Uterus (tissue), 4 donors: ENCODE data around the gene PRKN. TPM values are rescaled to one million over a fixed set of nuclear protein-coding genes. Genes with fewer than 3 reads are reported as not detected.

Source experiments
- DNase-seq, 2 donors: peaks; one replicate each; pipeline ENCODE4 v3.0.0-alpha.2; 2019 to 2020
- H3K27ac ChIP-seq, 2 donors: fragments of 200-600 bp; sonication (generic); 1 replicate in 1 of 2; 2 replicates in 1 of 2; pipeline ENCODE4 v1.5.1; 2016 to 2018
- H3K27me3 ChIP-seq, 2 donors: fragments of 200-600 bp; sonication (generic); one replicate each; pipeline ENCODE4 v1.5.1; 2018 to 2019; ENCODE audit warnings: control low read depth in 1 of 2
- H3K36me3 ChIP-seq, 2 donors: fragments of 200-600 bp; sonication (generic); one replicate each; pipeline ENCODE4 v1.5.1; 2019; ENCODE audit warnings: control low read depth in 1 of 2
- H3K4me1 ChIP-seq, 2 donors: fragments of 200-600 bp; sonication (generic); one replicate each; pipeline ENCODE4 v1.5.1; 2018 to 2019; ENCODE audit warnings: control low read depth in 1 of 2
- H3K4me3 ChIP-seq, 2 donors: fragments of 200-600 bp; sonication (generic); 1 replicate in 1 of 2; 2 replicates in 1 of 2; pipeline ENCODE4 v1.5.1; 2018 to 2019; ENCODE audit warnings: mild to moderate bottlenecking in 1 of 2
- H3K9me3 ChIP-seq, 2 donors: fragments of 200-600 bp; sonication (generic); one replicate each; pipeline ENCODE4 v1.5.1; 2019; ENCODE audit warnings: control low read depth in 1 of 2
- CTCF ChIP-seq, 4 experiments: fragments of 200-600 bp in 2 of 4; fragments of 450-650 bp in 2 of 4; sonication (generic) in 2 of 4; IDR thresholded peaks; one replicate each; pipeline ENCODE4 v1.5.1; 2016 to 2019; ENCODE audit warnings: antibody characterized with exemption in 4 of 4, mild to moderate bottlenecking in 2 of 4, moderate library complexity in 1 of 4
- POLR2A ChIP-seq, 2 donors: fragments of 450-650 bp; IDR thresholded peaks; one replicate each; pipeline ENCODE4 v1.6.1; 2016; ENCODE audit warnings: antibody characterized with exemption in 2 of 2, mild to moderate bottlenecking in 1 of 2, moderate library complexity in 1 of 2
- intact Hi-C: fragments of 100-400 bp; cut with DNase I; formaldehyde crosslinking; loops from one replicate; pipeline ENCODE4 v1.15.1; 2023; ENCODE audit warnings: low total_unique reads
- total RNA-seq, 4 donors: library from RNA; depleted of rRNA in 3 of 4; stranded (reverse); fragments of >200 nt in 3 of 4; gene quantifications; one replicate each; pipeline versions ENCODE4 v1.1.0 to v1.2.4, GENCODE V29; 2014 to 2023
- donor health status: DM: yes; HTN: yes; CAD: no.

The PRKN gene
- total RNA-seq, 4 donors from 2014 or later = 10.2 to 21.3 (median 13.1) TPM

DNA sequence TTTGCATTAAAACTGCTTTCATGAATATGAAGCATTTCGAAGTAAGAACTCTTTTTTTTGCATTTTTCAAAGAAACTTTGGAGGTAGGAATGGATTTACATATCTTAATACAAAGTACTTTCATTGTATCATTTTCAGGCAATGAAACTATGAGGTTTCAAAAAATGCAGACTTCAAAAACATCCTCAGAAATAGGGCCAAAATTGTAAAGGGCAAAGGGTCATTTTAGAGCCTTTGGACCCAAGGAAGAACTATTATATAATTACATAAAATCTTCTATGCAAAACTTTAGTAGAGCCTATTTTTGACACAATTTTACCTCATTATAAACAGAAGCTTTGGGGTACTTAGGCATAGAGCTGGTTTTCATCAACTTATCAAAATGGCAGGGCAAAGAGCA is 4.9 kb downstream of the PRKN start:
- no peak for TF ChIP-seq POLR2A (IDR thresholded peaks at IDR 0.05)
- TF ChIP-seq CTCF (IDR thresholded peaks at IDR 0.05) = no peak
- H3K27ac ChIP-seq = no peak overlapping the region
- H3K4me3 ChIP-seq = no peak overlapping the region
- intact Hi-C loops = no loop called here
- no peaks in the 10 kb centered on the region for H3K36me3 ChIP-seq
- H3K9me3 ChIP-seq = no peaks in the 10 kb centered on the region
- no peaks in the 10 kb centered on the region for H3K4me1 ChIP-seq
- no peak for DNase-seq
- no peaks in the 10 kb centered on the region for H3K27me3 ChIP-seq

GRCh38 chr6:162722226-162722625 is 5.3 kb downstream of the PRKN start:
- DNase-seq = no peak
- Histone ChIP-seq H3K36me3 (no peaks in the 10 kb centered on the region), H3K4me1 (no peaks in the 10 kb centered on the region), H3K9me3 (no peaks in the 10 kb centered on the region), H3K27ac (no peak overlapping the region), H3K4me3 (no peak overlapping the region), H3K27me3 (no peaks in the 10 kb centered on the region)
- TF ChIP-seq POLR2A (IDR thresholded peaks at IDR 0.05) (no peak), CTCF (IDR thresholded peaks at IDR 0.05) (no peak)
- intact Hi-C loops = no loop called here

- intact Hi-C loops = no loop called here
- H3K4me3 ChIP-seq = no peak overlapping the region
- no peaks in the 10 kb centered on the region for H3K9me3 ChIP-seq
- no peaks in the 10 kb centered on the region for H3K27me3 ChIP-seq
- no peak for TF ChIP-seq POLR2A (IDR thresholded peaks at IDR 0.05)
- no peak for TF ChIP-seq CTCF (IDR thresholded peaks at IDR 0.05)
- no peak for DNase-seq
- no peak overlapping the region for H3K27ac ChIP-seq
- H3K36me3 ChIP-seq = no peaks in the 10 kb centered on the region
- H3K4me1 ChIP-seq = no peaks in the 10 kb centered on the region
Measured at GRCh38 chr6:162721404-162721687, 6.2 kb downstream of the PRKN start.

DNA sequence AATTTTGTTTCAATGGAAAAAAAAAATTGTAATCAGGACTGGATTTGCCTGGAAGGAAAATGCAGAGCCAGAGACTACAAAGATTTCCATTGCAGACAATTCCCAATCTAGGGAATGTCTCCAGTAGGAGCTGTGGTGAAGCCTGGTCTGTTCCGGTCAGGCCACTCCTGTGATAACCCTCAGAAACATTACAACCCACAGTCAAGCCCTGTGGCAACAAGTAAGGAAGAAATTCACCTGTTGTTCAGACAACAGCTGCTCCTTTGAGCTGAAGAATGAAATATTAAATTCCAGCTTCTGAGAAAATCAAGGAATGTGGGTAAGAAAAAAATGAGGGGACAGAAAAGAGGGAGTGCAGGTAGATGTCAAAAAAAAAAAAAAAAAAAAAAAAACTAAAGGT is 8.0 kb downstream of the PRKN start:
- DNase-seq = no peak
- Histone ChIP-seq H3K9me3 (no peaks in the 10 kb centered on the region), H3K4me1 (no peaks in the 10 kb centered on the region), H3K27ac (no peak overlapping the region), H3K36me3 (no peaks in the 10 kb centered on the region), H3K4me3 (no peak overlapping the region), H3K27me3 (no peaks in the 10 kb centered on the region)
- intact Hi-C loops = no loop called here
- TF ChIP-seq POLR2A (IDR thresholded peaks at IDR 0.05) (no peak), CTCF (IDR thresholded peaks at IDR 0.05) (no peak)

DNA sequence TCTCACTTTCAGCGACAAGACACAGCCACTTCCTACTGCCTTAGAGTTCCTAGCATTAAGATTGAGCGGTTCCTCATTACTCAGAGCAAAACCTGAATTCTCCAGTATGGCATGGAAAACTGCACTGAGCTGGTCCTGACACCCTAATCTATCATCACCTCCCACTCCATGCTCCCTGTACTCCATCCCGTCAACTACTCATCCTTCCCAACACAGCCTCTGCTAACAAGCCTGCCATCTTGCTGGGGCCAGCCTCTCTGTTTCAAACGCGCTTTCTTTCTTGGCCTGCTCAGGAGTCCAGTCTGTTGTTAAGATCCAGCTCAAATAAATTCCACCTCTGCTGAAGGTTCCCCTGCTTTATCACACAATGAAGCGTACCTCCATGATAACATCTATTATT is 12.0 kb downstream of the PRKN start:
- H3K36me3 ChIP-seq = no peaks in the 10 kb centered on the region
- intact Hi-C loops = no loop called here
- H3K4me1 ChIP-seq = no peaks in the 10 kb centered on the region
- no peak overlapping the region for H3K27ac ChIP-seq
- no peak for DNase-seq
- TF ChIP-seq POLR2A (IDR thresholded peaks at IDR 0.05) = no peak
- TF ChIP-seq CTCF (IDR thresholded peaks at IDR 0.05) = no peak
- no peak overlapping the region for H3K4me3 ChIP-seq
- H3K27me3 ChIP-seq = no peaks in the 10 kb centered on the region
- no peaks in the 10 kb centered on the region for H3K9me3 ChIP-seq
